AG09309 (cell line): ENCODE data around the gene BAG1.
A peak's percentile ranks its signal among the peaks of the same experiment; 100 is the strongest.

Experiments used
- DNase-seq: peaks from one replicate; pipeline ENCODE4 v3.0.0-alpha.2; 2010; ENCODE audit warnings: low read depth
- H3K4me3 ChIP-seq: 2 replicates; pipeline ENCODE4 v1.5.1; 2011; ENCODE audit warnings: mild to moderate bottlenecking, low read depth, low read length, moderate library complexity; ENCODE audit not compliant: control insufficient read depth
- TF ChIP-seq, protein P1 (sequence below): IDR thresholded peaks from 2 replicates; pipeline ENCODE4 v1.5.1; 2011; ENCODE audit warnings: mild to moderate bottlenecking, low read depth, low read length, inconsistent platforms; ENCODE audit not compliant: insufficient read depth, control insufficient read depth; ENCODE audit errors: missing control alignments

The BAG1 gene

DNA sequence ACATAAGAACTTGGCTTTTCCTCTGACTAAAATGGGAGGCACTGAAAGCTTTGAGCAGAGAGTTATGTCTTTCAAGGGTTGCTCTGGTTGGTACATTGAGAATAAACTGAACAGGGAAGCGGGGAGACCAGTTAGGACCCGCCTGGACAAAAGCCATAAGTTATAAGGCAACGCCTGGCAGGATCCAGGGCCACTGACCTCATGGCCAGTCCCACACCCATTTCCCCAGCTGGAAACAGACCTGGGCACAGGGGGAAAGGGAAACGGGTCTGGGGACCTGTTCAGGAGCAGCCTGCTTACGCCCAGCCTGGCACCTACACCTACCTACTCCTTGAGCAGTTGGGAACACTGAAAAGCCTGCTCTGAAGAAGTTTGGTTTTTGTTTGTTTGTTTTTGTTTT, 23.2 kb downstream of the BAG1 start:
- H3K4me3 ChIP-seq: no peak overlapping the region

DNA sequence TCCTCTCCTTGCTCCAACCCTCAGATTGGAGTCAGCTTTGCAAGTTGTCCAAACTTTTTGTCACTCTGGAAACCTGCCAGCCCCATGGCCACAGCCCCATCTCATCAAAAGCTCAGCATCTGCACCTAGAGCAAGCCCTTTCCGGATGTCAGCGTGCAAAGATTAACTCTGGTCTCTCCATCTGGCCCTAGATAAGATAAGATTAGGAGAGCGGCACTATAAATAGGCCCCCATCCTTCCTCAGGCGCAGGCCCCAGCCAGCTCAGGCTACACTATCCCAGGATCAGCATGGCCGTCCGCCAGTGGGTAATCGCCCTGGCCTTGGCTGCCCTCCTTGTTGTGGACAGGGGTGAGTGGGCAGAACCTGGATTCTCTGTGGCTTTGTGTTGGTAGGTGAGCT, 24.6 kb downstream of the BAG1 start, which contains the start of gene SPINK4:
SPINK4 (plus strand) TSS at position 247 of the 400 bp plus-strand sequence; CDS start at position 289, 42 bp downstream.
- no peak for DNase-seq
- TF ChIP-seq, protein P1, sequence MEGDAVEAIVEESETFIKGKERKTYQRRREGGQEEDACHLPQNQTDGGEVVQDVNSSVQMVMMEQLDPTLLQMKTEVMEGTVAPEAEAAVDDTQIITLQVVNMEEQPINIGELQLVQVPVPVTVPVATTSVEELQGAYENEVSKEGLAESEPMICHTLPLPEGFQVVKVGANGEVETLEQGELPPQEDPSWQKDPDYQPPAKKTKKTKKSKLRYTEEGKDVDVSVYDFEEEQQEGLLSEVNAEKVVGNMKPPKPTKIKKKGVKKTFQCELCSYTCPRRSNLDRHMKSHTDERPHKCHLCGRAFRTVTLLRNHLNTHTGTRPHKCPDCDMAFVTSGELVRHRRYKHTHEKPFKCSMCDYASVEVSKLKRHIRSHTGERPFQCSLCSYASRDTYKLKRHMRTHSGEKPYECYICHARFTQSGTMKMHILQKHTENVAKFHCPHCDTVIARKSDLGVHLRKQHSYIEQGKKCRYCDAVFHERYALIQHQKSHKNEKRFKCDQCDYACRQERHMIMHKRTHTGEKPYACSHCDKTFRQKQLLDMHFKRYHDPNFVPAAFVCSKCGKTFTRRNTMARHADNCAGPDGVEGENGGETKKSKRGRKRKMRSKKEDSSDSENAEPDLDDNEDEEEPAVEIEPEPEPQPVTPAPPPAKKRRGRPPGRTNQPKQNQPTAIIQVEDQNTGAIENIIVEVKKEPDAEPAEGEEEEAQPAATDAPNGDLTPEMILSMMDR: no peak
- H3K4me3 ChIP-seq: no peak within 1 kb of the TSS

More for the DNA sequence above, 23.2 kb downstream of the BAG1 start:
- TF ChIP-seq, protein P1: no peak
- DNase-seq: no peak

DNA sequence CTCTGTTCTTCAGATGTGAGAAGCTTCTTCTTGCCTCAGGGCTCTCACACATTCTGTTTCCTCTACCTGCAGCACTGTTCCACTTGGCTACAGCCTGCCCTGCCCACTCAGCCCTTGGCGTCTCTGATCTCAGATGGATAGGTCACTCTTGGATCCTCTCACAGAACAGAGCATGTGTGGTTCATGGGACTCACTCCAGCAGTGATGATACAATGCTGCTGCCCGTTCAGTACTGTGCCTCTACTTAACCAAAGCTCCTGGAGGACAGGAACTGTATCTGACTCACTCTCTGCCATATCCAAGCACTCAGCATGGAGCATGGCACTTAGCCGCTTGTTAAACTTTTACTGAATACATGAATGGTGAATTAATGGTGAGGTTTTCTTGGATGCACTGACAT, 27.9 kb downstream of the BAG1 start:
- TF ChIP-seq, protein P1: no peak
- no peak overlapping the region for H3K4me3 ChIP-seq
- DNase-seq: no peak

DNA sequence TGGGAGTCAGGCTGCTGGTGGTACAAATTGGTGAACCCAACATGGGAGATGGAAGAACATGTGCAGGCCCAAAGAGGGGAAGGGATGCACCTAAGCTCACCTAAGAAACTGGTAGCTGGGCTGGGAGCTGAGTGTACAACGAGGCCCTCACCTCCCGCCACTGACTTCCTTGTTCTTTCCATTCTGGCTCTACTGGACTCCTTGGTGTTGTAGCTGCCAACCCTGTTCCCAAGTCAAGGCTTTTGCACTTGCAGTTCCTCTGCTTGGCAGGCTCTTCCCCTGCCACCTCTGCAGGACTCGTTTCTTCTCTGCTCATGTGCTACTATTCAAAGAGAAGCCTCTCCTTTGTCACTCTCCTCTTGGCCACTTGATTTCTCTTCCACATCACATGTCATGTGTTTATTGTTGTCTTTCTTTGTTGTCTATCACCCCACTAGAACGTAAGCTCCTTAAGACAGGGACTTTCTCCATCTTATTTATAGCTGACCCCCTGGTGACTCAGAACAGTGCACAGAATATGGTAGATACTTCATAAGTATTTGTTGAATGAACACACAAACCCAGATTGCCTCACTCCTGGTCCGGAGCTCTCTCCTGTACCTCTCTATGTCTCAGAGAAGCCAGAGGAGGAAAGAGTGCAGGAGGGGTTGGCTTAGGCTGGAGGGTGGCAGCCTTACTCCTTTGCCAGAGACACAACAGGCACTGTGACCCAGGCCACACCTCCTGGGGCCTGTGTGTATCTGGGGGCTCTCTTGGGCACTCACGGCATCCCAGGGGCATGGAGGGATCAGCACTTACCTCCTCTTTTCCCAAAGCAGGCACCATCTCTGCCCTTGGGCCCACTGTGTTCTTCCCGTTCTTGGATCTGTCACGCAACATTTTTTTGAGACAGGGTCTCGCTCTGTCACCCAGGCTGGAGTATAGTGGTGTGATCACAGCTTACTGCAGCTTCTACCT, 29.7 kb downstream of the BAG1 start:
- TF ChIP-seq, protein P1: no peak
- no peak for DNase-seq
- H3K4me3 ChIP-seq: no peak overlapping the region

DNA sequence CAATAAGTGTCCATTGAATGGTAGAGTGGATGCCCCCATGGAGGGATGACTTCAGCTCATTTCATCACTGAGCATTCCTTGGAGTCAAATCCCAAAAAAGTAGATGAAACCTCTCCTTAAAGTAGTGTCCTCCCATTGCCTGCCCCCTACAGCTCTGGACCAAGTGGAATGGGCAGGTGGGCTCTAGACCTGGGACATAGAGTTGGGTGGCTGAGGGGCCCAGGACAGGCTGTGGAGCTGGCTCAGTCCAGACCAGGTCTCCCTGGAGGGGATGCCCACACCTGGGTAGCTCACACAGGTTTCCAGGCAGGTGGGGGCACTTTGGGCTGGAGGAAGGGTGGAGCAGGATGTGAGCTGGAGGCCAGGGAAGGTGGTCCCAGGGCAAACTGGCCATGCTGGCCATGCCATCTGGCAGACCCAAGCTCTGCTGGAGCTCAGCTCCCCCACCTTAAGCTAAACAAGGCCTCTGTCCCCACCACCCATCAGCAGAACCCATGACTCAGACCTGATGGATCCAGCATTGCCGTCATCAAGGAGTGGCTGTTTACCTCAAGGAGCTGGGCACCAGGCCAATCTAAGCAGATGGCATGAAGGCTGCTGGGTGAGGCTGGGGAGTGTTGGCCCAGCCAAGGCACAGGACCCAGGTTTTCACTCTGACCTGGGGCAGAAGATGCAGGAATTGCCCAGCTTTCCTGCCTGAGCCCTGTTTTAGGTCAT, 30.7 kb downstream of the BAG1 start:
- peak; percentile 75 for DNase-seq
- TF ChIP-seq, protein P1: no peak
- no peak overlapping the region for H3K4me3 ChIP-seq

DNA sequence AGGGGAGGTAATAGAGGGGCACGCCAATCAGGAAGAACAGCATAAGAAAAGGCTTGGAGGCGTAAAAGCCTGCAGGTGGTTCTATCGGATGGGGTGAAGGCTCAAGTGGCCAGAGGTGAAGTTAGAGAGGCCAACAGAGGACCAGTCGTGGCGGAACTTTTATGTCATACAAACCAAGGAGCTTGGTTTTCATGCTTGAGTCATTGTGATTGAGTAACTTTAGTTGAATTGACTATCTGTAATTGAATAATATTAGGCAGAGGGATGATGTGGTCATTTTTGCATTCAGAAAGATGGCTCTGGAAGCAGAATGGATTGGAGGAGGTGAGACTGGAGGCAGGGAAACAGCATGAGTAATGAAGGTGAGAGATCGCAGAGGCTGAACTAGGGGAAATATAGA, 31.7 kb downstream of the BAG1 start:
- H3K4me3 ChIP-seq: no peak overlapping the region
- TF ChIP-seq, protein P1: no peak
- DNase-seq: no peak
